ENCODE results near the gene PYROXD2. TPM values are rescaled to one million over a fixed set of nuclear protein-coding genes. Genes with fewer than 3 reads are reported as not detected.

Gene PYROXD2
- polyA plus RNA-seq, 3 donors, result 26.2 to 41.3 (median 32.1) TPM

DNA sequence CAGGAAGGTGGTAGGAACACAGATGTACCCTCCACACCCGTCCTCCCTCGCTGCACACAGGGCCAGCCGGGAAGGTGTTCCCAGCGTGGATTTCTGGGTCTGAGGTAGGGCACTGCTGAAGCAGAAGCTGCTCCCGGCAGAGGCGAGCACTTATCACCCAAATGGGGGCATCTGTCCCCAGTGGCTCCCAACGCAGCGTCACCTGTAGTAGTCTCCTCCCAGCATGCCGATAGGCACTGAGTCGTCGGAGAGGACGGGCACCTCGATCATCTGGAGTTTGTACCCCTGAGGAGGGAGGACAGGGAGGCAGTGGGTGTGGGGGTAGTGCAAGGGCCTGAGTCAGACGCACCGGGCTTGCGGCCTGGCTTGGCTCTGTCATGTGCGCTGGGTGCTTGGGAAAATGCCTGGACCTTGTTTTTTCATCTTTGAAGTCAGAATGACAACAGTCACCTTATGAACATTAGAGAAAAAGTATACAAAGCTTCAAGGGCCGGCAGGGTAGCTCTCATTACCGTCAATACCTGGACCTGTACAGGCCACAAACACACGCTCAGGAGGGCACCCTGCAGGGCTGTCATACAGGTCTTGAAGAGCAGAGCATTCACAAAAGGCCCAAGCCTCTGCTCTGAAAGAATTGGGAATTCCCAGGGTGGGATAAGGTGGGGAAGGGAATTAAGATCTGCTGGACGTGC is 3.1 kb upstream of the PYROXD2 start:
- no peak for DNase-seq

DNA sequence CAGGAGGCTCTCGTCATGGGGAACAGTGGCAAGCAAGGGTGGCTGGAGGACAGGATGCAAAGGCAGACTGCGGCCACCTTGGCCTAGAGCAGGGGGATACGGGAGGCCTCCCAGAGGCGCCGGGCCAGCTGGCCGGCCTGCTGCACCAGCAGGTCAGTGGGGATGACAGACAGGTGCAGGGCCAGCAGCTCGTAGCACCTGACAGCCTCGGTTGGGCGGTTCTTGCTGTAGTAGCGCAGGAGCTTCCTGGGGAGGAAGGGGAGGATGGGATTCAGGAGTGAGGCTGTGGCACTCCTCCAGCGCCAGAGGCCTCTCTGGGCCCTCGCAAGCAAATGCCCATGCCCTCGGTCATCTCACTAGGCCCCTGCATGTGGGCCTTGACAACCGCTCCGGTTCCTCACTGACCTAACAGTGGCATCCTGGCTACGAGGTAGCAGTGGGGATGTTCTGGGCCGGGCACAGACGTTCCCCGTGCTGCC is 2.5 kb upstream of the PYROXD2 start:
- no peak for DNase-seq

DNA sequence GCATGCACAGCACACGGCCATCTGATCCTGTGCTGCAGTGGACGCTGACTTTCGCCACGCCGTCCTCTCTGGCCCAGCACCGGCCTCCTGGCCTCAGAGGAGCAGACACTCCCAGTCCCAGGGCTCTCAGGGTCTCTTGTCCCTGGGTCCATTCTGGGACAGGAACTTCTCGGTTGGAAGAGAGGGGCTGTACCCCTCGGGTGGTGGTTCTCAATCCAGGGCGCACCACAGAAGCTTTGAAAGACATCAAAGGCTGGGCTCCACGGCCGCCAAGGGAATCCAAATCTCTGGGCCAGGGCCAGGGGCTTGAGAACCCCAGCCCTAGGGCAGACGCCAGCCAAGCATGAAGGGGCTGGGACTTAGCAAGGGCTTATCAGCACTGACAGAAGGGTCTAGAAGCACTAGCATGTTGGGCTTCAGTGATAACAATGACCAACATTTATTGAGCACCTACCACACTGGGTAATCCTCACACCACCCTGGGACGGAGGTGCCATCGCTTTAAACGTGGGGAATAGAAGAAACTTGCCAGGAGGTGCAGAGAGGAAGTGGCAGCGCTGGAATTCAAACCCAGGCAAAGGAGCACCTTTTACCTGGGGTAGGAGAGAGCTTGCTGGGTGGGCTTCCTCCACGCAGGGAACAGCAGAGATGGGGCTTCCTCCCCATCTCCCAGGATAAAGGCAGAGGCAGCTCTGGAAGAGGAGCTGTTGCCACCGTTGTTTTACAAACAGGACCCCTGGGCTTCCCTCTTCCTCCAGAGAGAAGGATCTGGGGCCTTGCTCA is 1.8 kb upstream of the PYROXD2 start:
- no peak for DNase-seq

DNA sequence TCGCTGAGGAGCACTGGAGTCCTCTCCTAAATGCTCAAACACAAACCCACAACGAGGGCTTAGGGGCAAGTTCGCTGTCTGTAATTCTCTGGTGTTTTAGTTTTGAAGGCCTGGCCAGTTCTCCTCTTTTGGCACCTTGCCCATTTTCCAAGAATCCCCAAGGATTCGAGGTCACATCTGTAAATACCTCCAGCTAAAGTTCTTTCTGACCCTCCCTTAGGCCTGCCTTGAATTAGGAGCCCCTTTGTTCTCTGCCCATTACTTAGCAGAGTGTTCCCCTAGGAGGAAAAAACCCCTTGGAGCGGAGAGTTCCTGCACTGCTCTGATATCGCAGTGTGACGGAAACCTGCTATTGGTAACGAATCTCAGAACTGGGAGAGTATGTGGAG is 743 bp upstream of the PYROXD2 start:
- DNase-seq, result no peak

DNA sequence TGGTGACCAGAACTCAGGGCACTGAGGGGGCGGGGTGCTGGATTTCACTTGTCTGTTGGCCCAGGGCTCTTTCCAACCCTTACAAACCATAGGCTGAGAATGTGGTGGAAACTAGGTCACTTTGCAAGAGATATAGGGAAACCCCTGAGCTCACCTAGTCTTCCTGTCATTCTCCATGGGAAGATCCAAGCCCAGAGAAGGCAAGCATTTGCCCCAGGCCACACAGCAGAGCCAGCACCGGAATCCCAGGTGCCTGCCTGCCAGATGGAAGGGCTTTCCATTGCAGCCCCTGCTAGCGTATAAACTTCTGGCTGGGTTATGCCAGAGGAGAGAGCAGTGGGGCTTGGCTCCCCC is 427 bp downstream of the PYROXD2 start:
- no peak for DNase-seq

DNA sequence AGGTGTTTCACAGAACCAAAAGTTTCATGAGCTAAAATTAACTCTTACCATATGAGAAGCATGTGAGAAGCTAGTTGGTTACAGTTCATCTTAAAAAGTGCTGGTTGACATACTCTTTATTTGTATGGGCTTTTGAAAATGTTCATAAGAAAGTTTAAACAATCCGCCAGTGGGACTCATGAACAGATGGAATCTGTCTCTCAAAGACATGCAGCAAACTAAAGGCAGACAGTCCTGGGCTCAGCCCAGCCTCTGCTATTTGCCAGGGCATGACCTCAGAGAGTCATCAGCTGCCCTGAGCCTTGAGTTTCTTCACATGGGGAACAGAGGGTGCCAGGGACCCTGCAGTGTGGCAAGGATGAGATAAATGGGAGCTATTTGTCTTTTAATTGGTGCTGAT is 3.2 kb downstream of the PYROXD2 start:
- no peak for DNase-seq

DNA sequence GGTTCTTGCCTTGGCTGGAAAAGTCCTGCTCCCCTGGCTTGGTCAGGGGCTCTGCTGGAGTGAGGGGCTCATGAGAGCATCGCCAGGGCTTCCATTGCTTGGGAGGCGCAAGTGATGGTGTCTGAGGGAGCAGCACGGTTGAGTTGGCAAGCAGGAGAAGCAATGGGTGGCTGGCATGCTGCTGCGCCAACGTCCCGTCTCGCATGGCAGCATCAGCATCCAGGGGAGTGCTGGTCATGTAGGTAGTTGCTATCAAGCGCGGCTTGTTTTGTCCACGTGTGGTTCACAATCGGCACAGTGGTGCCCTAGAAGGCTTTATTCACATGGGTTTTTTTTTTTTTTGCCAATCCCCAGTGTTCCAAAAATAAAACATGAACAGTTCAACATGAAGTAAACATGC is 3.8 kb downstream of the PYROXD2 start:
- no peak for DNase-seq

DNA sequence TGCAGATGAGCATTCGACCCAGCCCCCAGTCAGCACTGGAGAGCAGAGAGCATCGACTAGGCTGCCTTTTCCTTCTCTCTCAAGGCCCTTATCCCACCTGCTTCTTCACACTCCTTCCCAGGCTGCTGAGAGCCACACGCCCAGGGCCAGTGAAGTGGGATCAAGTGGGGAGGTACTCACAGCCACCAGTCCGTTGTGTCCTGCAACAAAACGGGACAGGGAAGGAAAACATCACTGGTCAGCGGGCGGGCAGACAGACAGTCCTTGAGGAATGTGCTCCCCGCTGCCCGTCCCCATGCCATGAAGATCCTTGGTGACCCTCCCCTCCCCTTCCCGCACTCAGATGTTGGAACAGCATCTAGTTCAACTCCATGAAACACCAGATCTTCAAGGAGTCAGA is 4.2 kb downstream of the PYROXD2 start:
- no peak for DNase-seq

DNA sequence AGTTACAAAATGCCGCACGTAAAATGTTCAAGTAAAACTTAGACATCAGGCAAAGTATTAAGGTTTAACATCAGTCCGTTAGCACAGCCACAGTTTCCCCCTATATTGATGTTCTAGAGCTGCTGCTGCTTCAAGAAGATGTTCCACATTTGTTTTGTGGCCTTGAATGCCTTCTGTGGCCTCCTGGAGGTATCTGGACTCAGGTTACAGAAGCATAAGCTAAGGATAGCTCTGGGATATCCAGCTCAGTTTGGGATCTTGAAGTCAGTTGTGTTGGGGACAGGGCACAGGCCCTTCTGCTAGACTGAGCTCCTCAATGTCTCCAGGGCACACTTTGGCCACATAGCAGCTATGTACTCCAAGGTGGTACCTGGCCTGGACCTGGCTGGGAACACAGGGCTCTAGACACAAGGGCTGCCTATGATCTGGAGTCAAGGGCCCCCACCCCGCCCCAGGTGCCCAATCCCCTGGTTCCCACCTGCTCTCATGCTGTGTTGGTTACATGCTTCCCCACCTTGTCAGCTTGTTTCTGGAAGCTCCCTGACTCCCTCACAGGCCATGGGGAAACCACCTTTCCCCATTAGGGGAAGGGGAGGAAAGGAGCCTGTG is 4.7 kb downstream of the PYROXD2 start:
- DNase-seq, result no peak

DNA sequence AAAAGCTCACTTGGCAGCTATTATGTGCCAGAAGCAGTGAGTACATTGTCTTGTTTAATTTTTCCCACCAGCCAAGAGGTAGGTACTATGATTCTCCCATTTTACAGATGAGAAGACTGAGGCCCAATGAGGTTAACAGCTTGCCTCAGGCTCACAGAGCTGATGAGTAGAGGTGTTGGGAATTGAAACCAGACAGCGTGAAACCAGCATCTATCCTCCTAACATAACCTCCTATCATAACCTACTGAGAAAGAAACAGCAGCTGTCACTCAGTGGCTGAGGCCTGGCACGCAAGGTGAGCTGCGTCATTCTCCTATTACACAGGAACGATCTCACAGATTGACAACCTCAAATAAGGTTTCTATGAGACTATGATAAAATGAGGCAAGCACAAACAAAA is 6.2 kb downstream of the PYROXD2 start:
- DNase-seq, result no peak

DNA sequence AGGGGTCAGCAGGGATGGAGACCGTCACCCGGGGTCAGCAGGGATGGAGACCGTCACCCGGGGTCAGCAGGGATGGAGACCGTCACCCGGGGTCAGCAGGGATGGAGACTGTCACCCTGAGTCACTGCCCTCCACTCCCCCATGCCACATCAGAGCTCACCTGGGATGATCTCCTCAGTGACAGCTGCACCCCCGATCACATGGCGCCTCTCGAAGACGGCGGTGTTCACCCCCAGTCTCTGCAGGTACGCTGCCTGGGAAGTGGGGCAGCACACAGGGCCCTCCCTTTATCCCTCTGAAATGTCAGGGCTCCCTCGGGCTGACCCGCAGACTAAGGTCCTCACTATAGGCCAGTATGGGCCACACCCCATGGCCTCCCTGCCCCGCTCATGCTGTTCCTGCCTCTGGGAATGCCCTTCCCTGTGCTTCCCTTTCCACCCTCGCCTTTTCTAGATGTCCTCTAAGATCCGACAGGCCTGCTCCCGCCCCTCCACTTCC is 7.2 kb downstream of the PYROXD2 start:
- DNase-seq, result no peak

DNA sequence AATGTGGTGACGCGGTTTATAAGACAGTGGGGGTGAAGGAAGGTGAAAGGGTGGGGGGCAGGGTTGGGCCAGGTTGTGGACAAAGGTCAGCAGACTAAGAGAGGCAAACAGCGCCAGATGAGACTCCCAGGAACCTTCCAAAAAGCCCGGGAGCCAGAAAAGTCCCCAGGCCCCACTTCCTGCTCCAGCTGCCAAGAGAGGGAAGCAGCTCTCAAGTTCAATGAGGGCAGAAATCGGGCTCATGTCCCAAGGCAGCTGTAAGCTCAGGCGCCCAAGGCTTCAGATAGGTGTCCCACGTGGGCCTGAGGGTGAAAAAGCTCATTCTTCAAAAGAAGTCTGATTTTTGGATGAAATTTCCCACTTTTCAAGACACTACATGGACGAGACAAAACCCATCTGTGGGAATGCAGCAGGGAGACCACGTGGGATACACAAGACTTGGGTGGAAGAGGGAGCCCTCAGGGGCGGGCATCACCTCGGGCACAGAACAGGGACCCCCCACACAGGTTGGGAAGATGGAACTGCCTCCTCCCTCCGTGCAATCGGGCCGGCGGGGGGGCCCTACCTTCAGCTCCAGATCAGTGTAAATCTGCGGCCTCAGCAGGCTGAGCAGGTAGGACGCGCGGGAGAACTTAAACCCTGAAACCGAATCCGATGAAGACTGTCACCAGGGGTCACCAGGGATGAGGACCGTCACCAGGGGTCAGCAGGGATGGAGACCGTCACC is 7.8 kb downstream of the PYROXD2 start:
- no peak for DNase-seq

DNA sequence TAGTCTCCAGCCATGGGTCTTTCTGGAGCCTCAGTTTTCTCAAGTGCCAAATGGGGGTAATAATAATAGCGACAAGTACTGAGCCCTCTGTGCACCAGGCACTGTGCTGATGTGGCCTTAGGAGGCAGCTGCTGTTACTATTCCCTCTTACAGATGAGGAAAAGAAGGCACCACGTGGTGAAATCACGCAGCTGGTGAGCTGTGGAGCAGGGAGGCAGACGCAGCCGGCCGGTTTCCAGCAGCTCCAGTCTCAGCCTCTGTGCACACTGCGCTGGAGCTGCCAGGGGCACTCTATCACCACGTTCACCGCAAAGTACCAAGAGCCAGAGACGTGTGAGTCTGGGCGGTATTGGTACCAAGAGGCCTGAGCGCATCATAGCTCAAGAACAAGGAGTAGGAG is 9.6 kb downstream of the PYROXD2 start:
- DNase-seq, result no peak

DNA sequence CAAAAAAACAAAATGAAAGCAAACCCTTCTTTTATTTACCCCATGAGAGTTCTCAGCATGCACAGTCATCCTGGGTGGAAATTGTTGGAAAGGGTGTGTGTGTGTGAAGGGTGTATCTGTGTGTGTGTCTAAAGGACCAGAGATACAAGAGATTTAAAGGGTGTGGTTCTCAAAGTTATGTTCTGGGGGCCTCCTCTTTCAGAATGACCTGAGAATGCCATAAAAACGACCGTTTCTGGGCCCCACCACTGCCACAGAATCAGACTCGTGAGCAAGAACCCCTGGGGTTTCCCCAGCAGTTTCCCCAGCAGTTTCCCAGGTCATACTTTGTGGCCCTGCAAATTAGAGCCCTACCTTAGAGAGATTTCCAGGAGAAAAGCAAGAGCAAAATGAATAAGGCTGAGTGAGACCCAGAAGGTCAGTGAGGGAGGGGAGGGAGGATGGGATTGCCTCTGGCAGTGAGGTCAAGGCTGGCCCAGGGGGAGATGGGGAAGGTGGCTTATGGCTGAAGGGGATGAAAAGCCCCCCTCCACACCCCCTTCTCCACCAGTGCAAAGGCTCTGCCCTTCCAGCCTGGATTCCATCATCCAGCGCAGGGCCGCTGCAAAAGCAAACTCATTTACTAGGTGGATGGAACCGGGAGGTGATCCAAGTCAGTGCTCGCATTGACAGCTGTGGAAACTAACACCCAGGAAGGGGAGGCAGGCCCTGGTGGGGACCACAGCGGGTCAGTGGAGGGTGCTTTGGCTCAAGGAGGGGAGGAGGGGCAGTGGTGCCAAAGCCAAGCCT is 10.2 kb downstream of the PYROXD2 start:
- DNase-seq, result no peak

DNA sequence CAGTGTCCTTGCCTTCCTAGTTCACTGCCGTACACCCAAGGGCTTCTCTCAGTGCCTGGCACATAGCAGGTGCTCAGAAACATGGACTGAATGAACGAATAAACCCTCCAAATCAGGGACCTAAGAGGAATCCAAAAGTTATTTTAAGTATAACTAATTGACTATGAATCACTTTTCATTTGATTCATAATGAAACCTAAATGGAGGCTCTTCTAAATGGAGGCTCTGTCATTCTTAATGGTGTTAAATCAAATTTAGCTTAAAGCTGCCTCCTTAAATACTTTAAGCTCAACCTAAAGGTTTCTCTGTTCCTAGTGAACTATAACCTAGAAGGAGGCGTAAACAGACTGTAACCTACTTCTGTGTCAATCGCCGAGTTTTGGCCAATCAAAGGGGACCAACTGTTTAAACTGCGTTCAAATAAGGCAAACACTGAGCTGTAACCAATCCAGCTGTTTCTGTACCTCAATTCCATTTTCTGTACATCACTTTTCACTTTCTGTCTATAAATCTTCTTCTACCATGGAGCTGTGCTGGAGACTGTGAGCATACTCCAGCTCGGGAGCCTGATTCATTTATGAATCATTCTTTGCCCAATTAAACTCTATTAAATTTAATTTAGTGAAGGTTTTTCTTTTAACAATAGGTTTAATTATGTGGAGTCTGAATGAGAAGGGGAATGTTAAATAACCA is 11.0 kb downstream of the PYROXD2 start:
- no peak for DNase-seq

DNA sequence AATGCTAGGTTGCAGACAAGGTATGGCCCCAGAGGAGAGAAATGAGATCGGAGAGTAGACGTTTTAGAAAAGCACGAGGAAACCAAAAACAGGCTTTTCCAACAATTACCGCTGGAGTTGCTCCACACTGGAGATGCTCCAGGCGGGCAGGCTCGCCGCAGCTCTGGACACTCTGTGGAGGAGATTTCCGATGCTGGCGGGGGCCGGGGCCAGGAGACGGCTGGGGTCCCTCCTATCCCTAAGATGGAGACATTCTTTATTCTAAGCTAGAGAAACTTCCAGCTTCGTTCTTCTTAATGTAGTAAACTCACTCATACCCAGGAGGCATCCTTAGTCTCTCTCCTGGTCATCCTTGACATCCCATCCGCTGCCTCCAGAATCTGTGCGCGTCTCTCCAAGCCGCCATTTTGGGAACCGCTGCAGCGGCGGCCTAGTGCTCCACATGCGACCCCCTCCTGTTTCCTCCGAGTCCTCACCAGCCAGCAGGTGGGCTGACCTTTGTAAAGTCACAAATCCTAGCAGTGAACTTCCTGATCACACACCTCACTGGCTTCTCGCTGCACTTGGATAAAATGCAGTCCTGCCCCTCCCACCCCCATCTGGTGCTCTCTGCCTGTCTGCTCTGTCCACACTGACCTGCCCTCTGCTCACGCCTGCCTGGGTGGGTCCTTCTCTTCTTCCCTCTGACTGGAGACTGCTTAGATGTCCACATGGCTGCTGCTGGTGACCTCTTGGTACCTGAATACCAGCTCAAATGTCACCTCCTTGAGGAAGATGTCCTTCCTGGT is 11.9 kb downstream of the PYROXD2 start:
- DNase-seq, result no peak

DNA sequence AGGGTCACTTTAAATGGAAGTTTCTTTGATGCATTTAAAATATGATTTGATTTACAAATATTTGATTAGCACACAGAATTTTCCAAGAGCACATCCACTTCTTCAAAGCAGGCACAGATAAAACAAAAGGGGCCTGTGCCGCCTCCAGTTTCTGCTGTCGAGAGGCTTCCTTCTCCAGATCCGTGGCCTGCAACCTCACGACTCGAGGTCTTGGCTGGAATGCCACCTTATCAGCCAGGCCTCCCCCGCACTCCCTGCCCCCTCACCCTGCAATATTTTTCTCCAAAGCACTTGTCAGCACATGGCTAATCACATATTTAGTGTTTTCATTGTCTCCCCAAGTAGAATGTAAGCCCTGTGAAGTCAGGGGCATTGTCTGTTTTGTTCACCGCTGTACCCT is 12.5 kb downstream of the PYROXD2 start:
- DNase-seq, result no peak

DNA sequence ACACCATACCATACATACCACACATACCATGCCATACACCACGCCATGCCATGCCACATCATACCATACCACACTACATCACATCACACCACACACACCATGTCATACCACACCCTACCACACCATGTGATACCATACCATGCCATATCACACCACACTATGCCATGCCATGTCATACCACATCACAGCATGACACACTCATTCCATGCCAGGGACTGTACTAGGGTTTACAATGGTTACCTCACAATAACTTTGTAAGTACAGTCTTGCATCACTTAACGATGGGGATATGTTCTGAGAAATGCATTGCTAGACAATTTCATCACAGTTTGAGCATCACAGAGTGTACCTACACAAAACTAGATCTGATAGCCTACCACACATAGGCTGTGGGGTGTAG is 14.5 kb downstream of the PYROXD2 start:
- DNase-seq, result no peak

DNA sequence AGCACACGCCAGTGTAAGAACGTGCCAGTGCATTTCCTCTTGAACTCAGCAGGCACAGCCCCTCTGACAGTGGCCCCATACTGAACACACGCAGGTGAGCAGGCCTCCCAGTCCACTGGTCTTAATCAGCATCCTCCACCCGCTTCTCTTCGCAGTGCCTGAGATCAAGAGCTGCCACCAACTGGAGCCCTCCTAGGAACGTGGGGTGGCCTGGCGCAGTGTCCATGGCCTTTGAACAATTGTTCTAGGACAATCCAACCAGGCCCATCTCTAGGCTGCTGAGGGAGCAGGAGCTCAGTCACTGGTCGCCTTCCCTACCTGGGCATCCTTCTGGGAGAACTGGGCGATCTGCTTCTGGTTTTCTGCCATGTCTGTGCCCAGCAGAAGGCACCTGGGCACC is 15.2 kb downstream of the PYROXD2 start:
- no peak for DNase-seq

DNA sequence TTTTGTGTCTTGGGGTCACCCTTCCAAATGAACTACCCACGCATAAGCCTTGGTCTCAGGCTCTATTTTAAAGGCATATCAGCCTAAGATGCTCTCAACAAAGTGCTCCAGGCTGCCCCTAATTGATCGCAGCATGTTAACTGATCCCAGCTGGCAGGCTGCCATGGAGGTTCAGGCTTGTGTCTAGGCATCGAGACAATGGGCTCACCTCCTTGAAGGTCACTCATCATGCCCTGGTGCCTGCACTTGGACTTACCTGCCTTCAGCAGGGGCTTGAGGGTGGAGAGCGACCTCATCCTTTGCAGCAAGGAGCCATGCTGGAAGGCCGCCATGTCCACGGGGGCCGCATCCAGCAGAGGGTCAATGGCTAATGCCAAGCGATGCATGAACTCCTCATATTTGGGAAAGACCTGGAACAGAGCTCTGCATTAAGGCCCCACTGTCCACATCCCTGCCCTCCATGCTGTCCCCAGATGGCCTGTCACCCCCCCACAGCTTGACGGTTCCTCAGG is 17.8 kb downstream of the PYROXD2 start:
- DNase-seq, result no peak
